Left ventricle myocardium inferior (tissue), 1 donor: ENCODE data around the gene LDLRAD4. TPM values are rescaled to one million over a fixed set of nuclear protein-coding genes. Genes with fewer than 3 reads are reported as not detected.

Source experiments
- DNase-seq: peaks from one replicate; pipeline ENCODE4 v3.0.0-alpha.2; 2020
- H3K27ac ChIP-seq: fragments of 200-600 bp; replicated peaks from 2 replicates; pipeline ENCODE4 v1.8.0; 2021
- H3K27me3 ChIP-seq: fragments of 200-600 bp; 2 replicates; pipeline ENCODE4 v1.8.0; 2021; ENCODE audit warnings: low read depth
- H3K36me3 ChIP-seq: fragments of 200-600 bp; 2 replicates; pipeline ENCODE4 v1.8.0; 2021
- H3K4me1 ChIP-seq: fragments of 200-600 bp; 2 replicates; pipeline ENCODE4 v1.8.0; 2021
- H3K4me3 ChIP-seq: fragments of 200-600 bp; 2 replicates; pipeline ENCODE4 v1.8.0; 2021; ENCODE audit warnings: mild to moderate bottlenecking, moderate library complexity
- H3K9me3 ChIP-seq: fragments of 200-600 bp; replicated peaks from 2 replicates; pipeline ENCODE4 v1.8.0; 2021
- CTCF ChIP-seq: fragments of 200-600 bp; IDR thresholded peaks from 2 replicates; pipeline ENCODE4 v1.8.0; 2021; ENCODE audit warnings: antibody characterized with exemption, mild to moderate bottlenecking, borderline replicate concordance
- intact Hi-C: fragments of 100-400 bp; cut with micrococcal nuclease; formaldehyde crosslinking; loops from one replicate; pipeline ENCODE4 v1.11.0; 2022
- total RNA-seq: library from RNA; stranded (reverse); fragmentation: NEBNext Ultra II Directional; extraction: Animal tissue kit (Norgen Biotek cat#: 25700); gene quantifications from one replicate; pipeline ENCODE4 v1.2.1, GENCODE V29; 2021
- donor health status: DM: no; HTN: yes; CAD: no; lungs with severe emphysema.

Gene LDLRAD4
- total RNA-seq, 1 donor from 2014 or later, result 43.3 TPM

- no peaks in the 10 kb centered on the region for H3K27me3 ChIP-seq
- H3K27ac ChIP-seq, result no peak overlapping the region
- H3K4me1 ChIP-seq, result peaks cover 52% of the 10 kb centered on the region
- intact Hi-C loops, result no loop called here
- TF ChIP-seq CTCF, result no peak
- H3K9me3 ChIP-seq, result no peaks in the 10 kb centered on the region
- H3K36me3 ChIP-seq, result no peaks in the 10 kb centered on the region
- no peak for DNase-seq
- no peak overlapping the region for H3K4me3 ChIP-seq
Observed at GRCh38 chr18:13608791-13609532, 390.4 kb downstream of the LDLRAD4 start.

DNA sequence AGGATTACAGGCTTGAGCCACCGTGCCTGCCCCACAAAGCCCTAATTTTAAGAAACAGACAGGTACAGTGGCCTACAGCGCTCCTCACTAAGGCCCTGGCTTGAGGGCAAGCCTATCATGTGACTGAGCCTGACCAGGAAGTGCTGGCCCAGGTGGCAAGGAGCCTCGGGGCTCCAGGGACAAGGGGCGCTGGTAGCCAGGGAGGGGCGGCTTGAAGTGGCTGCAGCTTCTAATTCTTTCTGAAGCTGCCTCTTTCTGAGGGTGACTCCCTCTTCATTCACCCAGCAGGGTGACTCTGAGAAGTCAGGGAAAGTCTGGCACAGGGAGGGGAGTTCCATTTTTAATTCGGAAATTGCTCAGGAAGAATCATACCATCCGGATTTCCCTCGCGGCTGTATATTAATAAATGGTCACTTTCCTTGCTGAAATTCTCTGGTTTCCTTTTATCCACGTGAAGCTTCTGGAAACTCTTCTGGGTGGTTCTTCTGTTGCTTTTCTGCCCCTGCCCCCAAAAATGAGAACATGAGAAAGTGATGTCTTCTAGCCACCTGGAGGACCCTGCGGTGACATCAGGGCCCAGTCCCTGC lies 392.1 kb downstream of the LDLRAD4 start:
- no peak for TF ChIP-seq CTCF

GRCh38 chr18:13611142-13611600 lies 392.6 kb downstream of the LDLRAD4 start:
- TF ChIP-seq CTCF, result no peak
- DNase-seq, result peak; percentile 67
- Histone ChIP-seq H3K36me3 (no peaks in the 10 kb centered on the region), H3K27me3 (no peaks in the 10 kb centered on the region), H3K27ac (peak overlapping the region; percentile 90), H3K4me3 (peak overlapping the region; percentile 62), H3K4me1 (peaks cover 66% of the 10 kb centered on the region), H3K9me3 (no peaks in the 10 kb centered on the region)
- intact Hi-C loops, result no loop called here

More for the DNA sequence above, 392.1 kb downstream of the LDLRAD4 start:
- Histone ChIP-seq H3K27me3 (no peaks in the 10 kb centered on the region), H3K4me1 (peaks cover 61% of the 10 kb centered on the region), H3K9me3 (no peaks in the 10 kb centered on the region), H3K27ac (peak overlapping the region; percentile 90), H3K36me3 (no peaks in the 10 kb centered on the region), H3K4me3 (peak overlapping the region; percentile 62)
- DNase-seq, result no peak
- intact Hi-C loops, result no loop called here

GRCh38 chr18:13611601-13612195 lies 393.1 kb downstream of the LDLRAD4 start:
- DNase-seq, result peak; percentile 71
- peak overlapping the region; percentile 62 for H3K4me3 ChIP-seq
- H3K27ac ChIP-seq, result peak overlapping the region; percentile 90
- no peaks in the 10 kb centered on the region for H3K9me3 ChIP-seq
- peaks cover 71% of the 10 kb centered on the region for H3K4me1 ChIP-seq
- H3K27me3 ChIP-seq, result no peaks in the 10 kb centered on the region
- intact Hi-C loops, result no loop called here
- H3K36me3 ChIP-seq, result no peaks in the 10 kb centered on the region
- TF ChIP-seq CTCF, result no peak

DNA sequence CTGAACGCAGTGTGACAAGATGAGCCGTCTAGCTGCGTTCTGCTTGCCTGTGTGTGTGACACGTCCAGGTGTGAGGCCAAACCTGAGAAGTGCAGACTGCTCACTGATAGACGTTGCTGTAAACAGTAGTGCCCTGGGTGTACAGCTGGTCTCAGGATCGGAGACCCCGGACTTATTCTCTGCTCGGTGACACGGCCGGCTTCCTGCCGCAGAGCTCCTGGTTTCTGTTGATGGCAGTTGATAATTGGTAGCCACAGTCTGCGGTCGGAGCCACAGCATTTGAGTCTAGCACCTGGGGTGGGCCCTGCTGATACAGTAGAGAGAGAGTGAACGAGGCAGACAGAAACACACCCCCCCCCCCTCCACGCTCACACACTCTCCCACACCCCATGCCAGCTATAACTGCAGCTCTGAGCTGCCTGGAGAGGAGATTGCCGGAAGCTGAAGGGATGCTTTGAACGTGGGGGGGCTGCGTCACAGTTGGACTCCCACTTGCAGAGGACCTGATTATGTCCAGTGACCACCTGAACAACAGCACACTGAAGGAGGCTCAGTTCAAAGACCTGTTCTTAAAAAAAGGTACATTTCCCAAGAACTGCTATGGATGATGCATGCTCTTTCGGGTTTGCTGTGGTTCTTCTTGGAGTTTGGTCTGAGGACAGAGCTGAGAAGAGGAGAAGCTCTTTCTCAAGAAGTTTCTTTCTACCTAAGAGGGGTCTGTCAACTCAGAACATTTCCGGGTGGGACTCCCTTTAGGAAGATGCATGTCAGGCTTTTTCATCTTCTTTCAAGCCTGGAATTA lies 393.8 kb downstream of the LDLRAD4 start:
- Histone ChIP-seq H3K27ac (peak overlapping the region; percentile 90), H3K4me3 (peak overlapping the region; percentile 62), H3K27me3 (no peaks in the 10 kb centered on the region), H3K4me1 (peaks cover 71% of the 10 kb centered on the region), H3K9me3 (no peaks in the 10 kb centered on the region), H3K36me3 (no peaks in the 10 kb centered on the region)
- no peak for TF ChIP-seq CTCF
- no peak for DNase-seq
- intact Hi-C loops, result no loop called here
